H9 (cell line): ENCODE data around the gene OSBPL9. TPM values are rescaled to one million over a fixed set of nuclear protein-coding genes. Genes with fewer than 3 reads are reported as not detected.

Experiments
- DNase-seq: peaks from one replicate; pipeline ENCODE4 v3.0.0-alpha.2; 2017
- H2AFZ ChIP-seq: one replicate; pipeline ENCODE4 v1.6.1; 2013; ENCODE audit warnings: mild to moderate bottlenecking, low read length, control low read depth, moderate library complexity
- H2AK5ac ChIP-seq: 2 replicates; pipeline ENCODE4 v1.6.1; 2013; ENCODE audit warnings: low read length, control low read depth, mixed read lengths; ENCODE audit not compliant: insufficient read length
- H2BK120ac ChIP-seq: one replicate; pipeline ENCODE4 v1.6.1; 2013; ENCODE audit warnings: low read depth, mild to moderate bottlenecking, low read length, control low read depth, inconsistent platforms; ENCODE audit not compliant: poor library complexity, severe bottlenecking
- H2BK12ac ChIP-seq: 2 replicates; pipeline ENCODE4 v1.6.1; 2013; ENCODE audit warnings: low read length, control low read depth, mixed read lengths, low read depth; ENCODE audit not compliant: insufficient read length
- H2BK15ac ChIP-seq: 2 replicates; pipeline ENCODE4 v1.6.1; 2013; ENCODE audit warnings: low read depth, low read length, control low read depth
- H2BK20ac ChIP-seq: one replicate; pipeline ENCODE4 v1.6.1; 2013; ENCODE audit warnings: low read depth, mild to moderate bottlenecking, low read length, control low read depth, inconsistent platforms; ENCODE audit not compliant: poor library complexity, severe bottlenecking
- H2BK5ac ChIP-seq: 2 replicates; pipeline ENCODE4 v1.6.1; 2013; ENCODE audit warnings: low read length, control low read depth, mixed read lengths; ENCODE audit not compliant: insufficient read length
- H3K14ac ChIP-seq: 2 replicates; pipeline ENCODE4 v1.6.1; 2013; ENCODE audit warnings: low read length, control low read depth; ENCODE audit not compliant: insufficient read depth
- H3K18ac ChIP-seq: 2 replicates; pipeline ENCODE4 v1.6.1; 2013; ENCODE audit warnings: low read depth, mild to moderate bottlenecking, mixed read lengths, low read length, control low read depth; ENCODE audit not compliant: insufficient read length
- H3K23ac ChIP-seq: 2 replicates; pipeline ENCODE4 v1.6.1; 2013; ENCODE audit warnings: low read length, control low read depth, mixed read lengths, low read depth; ENCODE audit not compliant: insufficient read length
- H3K23me2 ChIP-seq: 2 replicates; pipeline ENCODE4 v1.6.1; 2013; ENCODE audit warnings: low read depth, mild to moderate bottlenecking, mixed read lengths, low read length, control low read depth; ENCODE audit not compliant: insufficient read length, poor library complexity, severe bottlenecking
- H3K27ac ChIP-seq: 2 replicates; pipeline ENCODE4 v1.5.1; 2013; ENCODE audit warnings: low read length, control low read depth, mixed read lengths, low read depth; ENCODE audit not compliant: insufficient read length
- H3K27me3 ChIP-seq: 2 replicates; pipeline ENCODE4 v1.6.1; 2013; ENCODE audit warnings: low read length, control low read depth, inconsistent platforms; ENCODE audit not compliant: insufficient read depth
- H3K4ac ChIP-seq: 2 replicates; pipeline ENCODE4 v1.6.1; 2013; ENCODE audit warnings: low read depth, mild to moderate bottlenecking, control low read depth, inconsistent platforms, low read length, moderate library complexity
- H3K4me1 ChIP-seq: 2 replicates; pipeline ENCODE4 v1.6.1; 2013; ENCODE audit warnings: low read length, control low read depth, inconsistent platforms; ENCODE audit not compliant: insufficient read depth
- H3K4me2 ChIP-seq: 2 replicates; pipeline ENCODE4 v1.6.1; 2013; ENCODE audit warnings: low read length, control low read depth, mixed read lengths; ENCODE audit not compliant: insufficient read length, insufficient read depth
- H3K56ac ChIP-seq: 2 replicates; pipeline ENCODE4 v1.6.1; 2013; ENCODE audit warnings: low read depth, mild to moderate bottlenecking, mixed read lengths, low read length, control low read depth; ENCODE audit not compliant: insufficient read length
- H3K79me1 ChIP-seq: 2 replicates; pipeline ENCODE4 v1.6.1; 2013; ENCODE audit warnings: low read depth, mild to moderate bottlenecking, moderate library complexity, low read length, control low read depth, inconsistent platforms; ENCODE audit not compliant: insufficient read depth, poor library complexity, severe bottlenecking
- H3K79me2 ChIP-seq: 2 replicates; pipeline ENCODE4 v1.6.1; 2013; ENCODE audit warnings: low read length, control low read depth, inconsistent platforms; ENCODE audit not compliant: insufficient read depth
- H3K9ac ChIP-seq: 2 replicates; pipeline ENCODE4 v1.6.1; 2013; ENCODE audit warnings: low read length, control low read depth, mixed read lengths; ENCODE audit not compliant: insufficient read length; ENCODE audit errors: extremely low read depth
- H3K9me3 ChIP-seq: one replicate; pipeline ENCODE4 v1.6.1; 2013; ENCODE audit warnings: low read depth, low read length, inconsistent platforms; ENCODE audit not compliant: control insufficient read depth
- H3T11ph ChIP-seq: one replicate; pipeline ENCODE4 v1.6.1; 2013; ENCODE audit warnings: mild to moderate bottlenecking, low read length, control low read depth, inconsistent platforms
- H4K20me1 ChIP-seq: one replicate; pipeline ENCODE4 v1.6.1; 2013; ENCODE audit not compliant: control insufficient read depth, insufficient read length, insufficient read depth
- H4K5ac ChIP-seq: 2 replicates; pipeline ENCODE4 v1.6.1; 2013; ENCODE audit warnings: low read depth, mild to moderate bottlenecking, mixed read lengths, low read length, control low read depth; ENCODE audit not compliant: insufficient read length
- H4K8ac ChIP-seq: replicated peaks from 2 replicates; pipeline ENCODE4 v1.6.1; 2013; ENCODE audit warnings: low read length, control low read depth, mixed read lengths, low read depth; ENCODE audit not compliant: insufficient read length
- H4K91ac ChIP-seq: 2 replicates; pipeline ENCODE4 v1.6.1; 2013; ENCODE audit warnings: low read depth, mild to moderate bottlenecking, moderate library complexity, mixed read lengths, low read length, control low read depth; ENCODE audit not compliant: insufficient read length
- H3K27ac Mint-ChIP-seq, 3 experiments: 2 replicates in 2 of 3; 3 replicates in 1 of 3; pipeline ENCODE4 v1.8.0; 2020 to 2021; ENCODE audit warnings: mixed read lengths in 3 of 3, mild to moderate bottlenecking in 1 of 3, moderate library complexity in 1 of 3
- H3K27me3 Mint-ChIP-seq: 2 replicates; pipeline ENCODE4 v1.8.0; 2021; ENCODE audit warnings: low read depth, mild to moderate bottlenecking, moderate library complexity, mixed read lengths
- H3K36me3 Mint-ChIP-seq, 3 experiments: 2 replicates in 2 of 3; 3 replicates in 1 of 3; pipeline ENCODE4 v1.8.0; 2020 to 2021; ENCODE audit warnings: low read depth in 3 of 3, mixed read lengths in 3 of 3; ENCODE audit not compliant: insufficient read depth in 1 of 3
- H3K4me1 Mint-ChIP-seq, 2 experiments: 2 replicates each; pipeline ENCODE4 v1.8.0; 2020; ENCODE audit warnings: mixed read lengths in 2 of 2
- H3K4me3 Mint-ChIP-seq, 2 experiments: 2 replicates in 1 of 2; 3 replicates in 1 of 2; pipeline ENCODE4 v1.8.0; 2020 to 2021; ENCODE audit warnings: mild to moderate bottlenecking in 2 of 2, mixed read lengths in 2 of 2, moderate library complexity in 1 of 2
- H3K9me3 Mint-ChIP-seq, 2 experiments: 2 replicates in 1 of 2; 3 replicates in 1 of 2; pipeline ENCODE4 v1.8.0; 2020; ENCODE audit warnings: mild to moderate bottlenecking in 2 of 2, mixed read lengths in 2 of 2, moderate library complexity in 1 of 2
- WGBS: extraction: QIAGEN DNeasy Blood & Tissue Kit; methylation state at CpG from one replicate; pipeline ENCODE4 v1.1.7; 2013; ENCODE audit warnings: missing lambda C conversion rate, low lambda C conversion rate, mixed read lengths; ENCODE audit not compliant: insufficient read length; ENCODE audit errors: extremely low coverage; 5-methylcytosine and 5-hydroxymethylcytosine counted together
- total RNA-seq: library from RNA; stranded (reverse); gene quantifications from 2 replicates; pipeline ENCODE4 v1.2.1, GENCODE V29; 2021
- TF ChIP-seq, protein P1 (sequence below): fragments of 200-600 bp; sonication (generic); conservative IDR thresholded peaks from 3 replicates; pipeline ENCODE4 v1.8.0; 2021; ENCODE audit warnings: antibody characterized with exemption, mild to moderate bottlenecking

The OSBPL9 gene
- total RNA-seq, 1 experiment from 2014 or later: 76.7 TPM

- no peak overlapping the region for H3K9ac ChIP-seq
- H3T11ph ChIP-seq: no peak overlapping the region
- H3K4me1 ChIP-seq: peaks cover 4% of the 10 kb centered on the region; the same call in 1 of the 2 replicates
- H3K23me2 ChIP-seq: peaks cover 4% of the 10 kb centered on the region
- Mint-ChIP-seq H3K4me3 (no peak overlapping the region), H3K4me1 (peaks cover 29 to 41% of the 10 kb centered on the region in 2 experiments), H3K27me3 (no peaks in the 10 kb centered on the region), H3K27ac (peak overlapping the region in 1 of 3 experiments; percentile 21; a peak in 2 of 7 replicates), H3K36me3 (no peaks in the 10 kb centered on the region), H3K9me3 (no peaks in the 10 kb centered on the region; a peak in 1 of 5 replicates)
- H3K23ac ChIP-seq: no peak overlapping the region
- H3K27me3 ChIP-seq: no peaks in the 10 kb centered on the region
- no peak overlapping the region for H2BK12ac ChIP-seq
- no peak overlapping the region for H3K14ac ChIP-seq
- H3K4ac ChIP-seq: no peak overlapping the region
- H4K91ac ChIP-seq: no peak overlapping the region
- H3K9me3 ChIP-seq: no peaks in the 10 kb centered on the region
- no peak overlapping the region for H3K18ac ChIP-seq
- no peak overlapping the region for H2BK20ac ChIP-seq
- H3K4me2 ChIP-seq: no peak overlapping the region
- no peak overlapping the region for H4K8ac ChIP-seq
- no peak overlapping the region for H2BK15ac ChIP-seq
- H2AFZ ChIP-seq: no peak overlapping the region
- no peak overlapping the region for H4K5ac ChIP-seq
- H2BK5ac ChIP-seq: no peak overlapping the region
- no peak for DNase-seq
- WGBS: no CpG with 5 or more reads among the region's 7 CpGs
- no peak overlapping the region for H2BK120ac ChIP-seq
- TF ChIP-seq, protein P1, sequence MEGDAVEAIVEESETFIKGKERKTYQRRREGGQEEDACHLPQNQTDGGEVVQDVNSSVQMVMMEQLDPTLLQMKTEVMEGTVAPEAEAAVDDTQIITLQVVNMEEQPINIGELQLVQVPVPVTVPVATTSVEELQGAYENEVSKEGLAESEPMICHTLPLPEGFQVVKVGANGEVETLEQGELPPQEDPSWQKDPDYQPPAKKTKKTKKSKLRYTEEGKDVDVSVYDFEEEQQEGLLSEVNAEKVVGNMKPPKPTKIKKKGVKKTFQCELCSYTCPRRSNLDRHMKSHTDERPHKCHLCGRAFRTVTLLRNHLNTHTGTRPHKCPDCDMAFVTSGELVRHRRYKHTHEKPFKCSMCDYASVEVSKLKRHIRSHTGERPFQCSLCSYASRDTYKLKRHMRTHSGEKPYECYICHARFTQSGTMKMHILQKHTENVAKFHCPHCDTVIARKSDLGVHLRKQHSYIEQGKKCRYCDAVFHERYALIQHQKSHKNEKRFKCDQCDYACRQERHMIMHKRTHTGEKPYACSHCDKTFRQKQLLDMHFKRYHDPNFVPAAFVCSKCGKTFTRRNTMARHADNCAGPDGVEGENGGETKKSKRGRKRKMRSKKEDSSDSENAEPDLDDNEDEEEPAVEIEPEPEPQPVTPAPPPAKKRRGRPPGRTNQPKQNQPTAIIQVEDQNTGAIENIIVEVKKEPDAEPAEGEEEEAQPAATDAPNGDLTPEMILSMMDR: no peak
- no peak overlapping the region for H2AK5ac ChIP-seq
- no peak overlapping the region for H3K56ac ChIP-seq
- H3K79me1 ChIP-seq: peaks cover 7% of the 10 kb centered on the region
- H4K20me1 ChIP-seq: no peaks in the 10 kb centered on the region
- H3K27ac ChIP-seq: no peak overlapping the region
- H3K79me2 ChIP-seq: peaks cover 14% of the 10 kb centered on the region; the same call in 1 of the 2 replicates
Observed at GRCh38 chr1:51733793-51734522, 117.1 kb downstream of the OSBPL9 start.
